Endothelial cell of umbilical vein (primary cell): ENCODE measurements around the gene CST1.

ENCODE experiments used
- EZH2 ChIP-seq: IDR thresholded peaks from 2 replicates; pipeline ENCODE4 v1.6.1; 2012; ENCODE audit warnings: borderline replicate concordance, low read depth, mild to moderate bottlenecking, moderate library complexity, low read length, inconsistent platforms; ENCODE audit not compliant: severe bottlenecking
- FOS ChIP-seq: IDR thresholded peaks from 2 replicates; pipeline ENCODE4 v1.6.1; 2011; ENCODE audit warnings: mild to moderate bottlenecking, low read length, moderate library complexity, borderline replicate concordance; ENCODE audit not compliant: insufficient read depth
- JUN ChIP-seq: IDR thresholded peaks from 2 replicates; pipeline ENCODE4 v1.6.1; 2011; ENCODE audit warnings: borderline replicate concordance, low read depth; ENCODE audit not compliant: insufficient read length, insufficient read depth
- MAX ChIP-seq: IDR thresholded peaks from 2 replicates; pipeline ENCODE4 v1.6.1; 2011; ENCODE audit not compliant: insufficient read depth, insufficient read length
- POLR2A ChIP-seq: IDR thresholded peaks from 2 replicates; pipeline ENCODE4 v1.6.1; 2012; ENCODE audit warnings: low read depth, mild to moderate bottlenecking, control low read depth, low read length
- POLR2AphosphoS5 ChIP-seq: IDR thresholded peaks from 2 replicates; pipeline ENCODE4 v1.6.1; 2012; ENCODE audit warnings: low read depth, mild to moderate bottlenecking, control low read depth, low read length, moderate library complexity; ENCODE audit not compliant: insufficient read depth
- TF ChIP-seq, protein P1 (sequence below), 2 donors: IDR thresholded peaks; 1 replicate in 1 of 2; 2 replicates in 1 of 2; pipeline ENCODE4 v1.5.1; 2011; ENCODE audit warnings: low read length in 2 of 2, mild to moderate bottlenecking in 2 of 2, moderate library complexity in 2 of 2, control low read depth in 1 of 2, inconsistent platforms in 1 of 2, low read depth in 1 of 2; ENCODE audit not compliant: insufficient read depth in 1 of 2; ENCODE audit errors: extremely low read depth in 1 of 2

- TF ChIP-seq, protein P1, sequence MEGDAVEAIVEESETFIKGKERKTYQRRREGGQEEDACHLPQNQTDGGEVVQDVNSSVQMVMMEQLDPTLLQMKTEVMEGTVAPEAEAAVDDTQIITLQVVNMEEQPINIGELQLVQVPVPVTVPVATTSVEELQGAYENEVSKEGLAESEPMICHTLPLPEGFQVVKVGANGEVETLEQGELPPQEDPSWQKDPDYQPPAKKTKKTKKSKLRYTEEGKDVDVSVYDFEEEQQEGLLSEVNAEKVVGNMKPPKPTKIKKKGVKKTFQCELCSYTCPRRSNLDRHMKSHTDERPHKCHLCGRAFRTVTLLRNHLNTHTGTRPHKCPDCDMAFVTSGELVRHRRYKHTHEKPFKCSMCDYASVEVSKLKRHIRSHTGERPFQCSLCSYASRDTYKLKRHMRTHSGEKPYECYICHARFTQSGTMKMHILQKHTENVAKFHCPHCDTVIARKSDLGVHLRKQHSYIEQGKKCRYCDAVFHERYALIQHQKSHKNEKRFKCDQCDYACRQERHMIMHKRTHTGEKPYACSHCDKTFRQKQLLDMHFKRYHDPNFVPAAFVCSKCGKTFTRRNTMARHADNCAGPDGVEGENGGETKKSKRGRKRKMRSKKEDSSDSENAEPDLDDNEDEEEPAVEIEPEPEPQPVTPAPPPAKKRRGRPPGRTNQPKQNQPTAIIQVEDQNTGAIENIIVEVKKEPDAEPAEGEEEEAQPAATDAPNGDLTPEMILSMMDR (IDR thresholded peaks at IDR 0.05; ENCODE audit: extremely low read depth in 1 of 2, insufficient read depth in 1 of 2, low read depth in 1 of 2, low read length in 2 of 2), result no peak
- no peak for TF ChIP-seq EZH2
- TF ChIP-seq POLR2A, result no peak
- no peak for TF ChIP-seq POLR2AphosphoS5
- TF ChIP-seq JUN, result no peak
- no peak for TF ChIP-seq FOS
- no peak for TF ChIP-seq MAX
These were observed 12.6 kb upstream of the CST1 start for GRCh38 chr20:23763345-23763744.
